Retinal pigment epithelial cell (primary cell): Measurements from ENCODE around the gene HS6ST1.

Experiments
- DNase-seq: peaks from one replicate; pipeline ENCODE4 v3.0.0-alpha.2; 2010; ENCODE audit warnings: low read depth
- H3K4me3 ChIP-seq: 2 replicates; pipeline ENCODE4 v1.5.1; 2011; ENCODE audit warnings: mild to moderate bottlenecking, low read length, control low read depth, moderate library complexity
- CTCF ChIP-seq: conservative IDR thresholded peaks from 2 replicates; pipeline ENCODE4 v1.5.1; 2011; ENCODE audit warnings: low read depth, low read length, control low read depth, inconsistent platforms

Gene HS6ST1

GRCh38 chr2:128311755-128312341 lies 6.8 kb downstream of the HS6ST1 start:
- H3K4me3 ChIP-seq = no peak overlapping the region
- no peak for TF ChIP-seq CTCF
- no peak for DNase-seq

GRCh38 chr2:128311216-128311754 lies 7.4 kb downstream of the HS6ST1 start:
- no peak overlapping the region for H3K4me3 ChIP-seq
- no peak for DNase-seq
- TF ChIP-seq CTCF = no peak

- TF ChIP-seq CTCF = no peak
- no peak for DNase-seq
- H3K4me3 ChIP-seq = no peak overlapping the region
Measured at GRCh38 chr2:128310761-128311160, 7.9 kb downstream of the HS6ST1 start.

- no peak for DNase-seq
- TF ChIP-seq CTCF = no peak
- H3K4me3 ChIP-seq = no peak overlapping the region
Measured at GRCh38 chr2:128310094-128310716, 8.5 kb downstream of the HS6ST1 start.

GRCh38 chr2:128309280-128310093 lies 9.2 kb downstream of the HS6ST1 start:
- no peak for TF ChIP-seq CTCF
- no peak overlapping the region for H3K4me3 ChIP-seq
- no peak for DNase-seq

GRCh38 chr2:128308889-128309279 lies 9.8 kb downstream of the HS6ST1 start:
- H3K4me3 ChIP-seq = no peak overlapping the region
- no peak for DNase-seq
- no peak for TF ChIP-seq CTCF

GRCh38 chr2:128308284-128308731 lies 10.4 kb downstream of the HS6ST1 start:
- TF ChIP-seq CTCF = no peak
- H3K4me3 ChIP-seq = no peak overlapping the region
- DNase-seq = no peak
